Transverse colon (tissue), 3 donors: Measurements from ENCODE around the gene SLIT1.

Experiments used
- CTCF ChIP-seq, 5 experiments: fragments of 200-600 bp in 3 of 5; fragments of 450-650 bp in 2 of 5; sonication (generic) in 3 of 5; IDR thresholded peaks; 1 replicate in 2 of 5; 2 replicates in 3 of 5; pipeline ENCODE4 v1.5.1; 2016 to 2017; ENCODE audit warnings: antibody characterized with exemption in 5 of 5, inconsistent platforms in 3 of 5, mild to moderate bottlenecking in 2 of 5, moderate library complexity in 1 of 5
- POLR2A ChIP-seq: fragments of 450-650 bp; IDR thresholded peaks from one replicate; pipeline ENCODE4 v1.6.1; 2016; ENCODE audit warnings: antibody characterized with exemption, mild to moderate bottlenecking, moderate library complexity

DNA sequence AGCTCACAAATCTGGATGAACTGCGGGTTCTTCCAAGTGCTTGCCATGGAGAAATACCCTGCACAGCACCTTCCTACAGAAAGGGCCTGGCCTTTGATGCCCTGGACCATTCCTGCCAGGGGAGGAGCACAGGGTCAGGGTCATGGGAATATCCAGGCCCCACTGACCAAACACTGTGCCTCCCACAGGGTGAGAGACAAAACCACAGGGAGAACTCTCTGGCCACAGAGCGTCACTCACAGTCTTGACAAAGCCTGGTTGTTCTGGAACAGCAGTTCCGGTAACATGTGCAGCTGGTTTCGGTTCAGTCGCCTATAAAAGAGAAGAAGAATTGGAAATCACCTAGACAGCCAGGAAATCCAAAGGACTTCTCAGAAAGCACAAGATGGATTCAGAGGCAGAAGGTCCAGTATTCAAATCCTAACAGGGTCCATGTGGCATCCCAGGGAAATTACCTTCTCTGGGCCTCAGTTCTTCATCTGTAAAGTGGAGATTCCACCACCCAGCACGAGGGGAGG lies 28.1 kb downstream of the SLIT1 start:
- TF ChIP-seq CTCF (IDR thresholded peaks at IDR 0.05) (no peak), POLR2A (no peak)
